ENCODE results near the gene KCTD5.

The KCTD5 gene

GRCh38 chr16:2752035-2752849, 69.9 kb downstream of the KCTD5 start, which contains the start of gene SRRM2 (continued):
- TF ChIP-seq PRDM2 (tag by site-specific recombination; IDR thresholded peaks at IDR 0.05; ENCODE audit: borderline replicate concordance) = no peak
- TF ChIP-seq KLF17 (tag by site-specific recombination; IDR thresholded peaks at IDR 0.05) = peak; percentile 87
- TF ChIP-seq, protein P1, sequence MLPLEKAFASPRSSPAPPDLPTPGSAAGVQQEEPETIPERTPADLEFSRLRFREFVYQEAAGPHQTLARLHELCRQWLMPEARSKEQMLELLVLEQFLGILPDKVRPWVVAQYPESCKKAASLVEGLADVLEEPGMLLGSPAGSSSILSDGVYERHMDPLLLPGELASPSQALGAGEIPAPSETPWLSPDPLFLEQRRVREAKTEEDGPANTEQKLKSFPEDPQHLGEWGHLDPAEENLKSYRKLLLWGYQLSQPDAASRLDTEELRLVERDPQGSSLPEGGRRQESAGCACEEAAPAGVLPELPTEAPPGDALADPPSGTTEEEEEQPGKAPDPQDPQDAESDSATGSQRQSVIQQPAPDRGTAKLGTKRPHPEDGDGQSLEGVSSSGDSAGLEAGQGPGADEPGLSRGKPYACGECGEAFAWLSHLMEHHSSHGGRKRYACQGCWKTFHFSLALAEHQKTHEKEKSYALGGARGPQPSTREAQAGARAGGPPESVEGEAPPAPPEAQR (tag by site-specific recombination; IDR thresholded peaks at IDR 0.05) = no peak
- TF ChIP-seq ZNF174 (tag by site-specific recombination; IDR thresholded peaks at IDR 0.05) = no peak
- TF ChIP-seq, protein P2, sequence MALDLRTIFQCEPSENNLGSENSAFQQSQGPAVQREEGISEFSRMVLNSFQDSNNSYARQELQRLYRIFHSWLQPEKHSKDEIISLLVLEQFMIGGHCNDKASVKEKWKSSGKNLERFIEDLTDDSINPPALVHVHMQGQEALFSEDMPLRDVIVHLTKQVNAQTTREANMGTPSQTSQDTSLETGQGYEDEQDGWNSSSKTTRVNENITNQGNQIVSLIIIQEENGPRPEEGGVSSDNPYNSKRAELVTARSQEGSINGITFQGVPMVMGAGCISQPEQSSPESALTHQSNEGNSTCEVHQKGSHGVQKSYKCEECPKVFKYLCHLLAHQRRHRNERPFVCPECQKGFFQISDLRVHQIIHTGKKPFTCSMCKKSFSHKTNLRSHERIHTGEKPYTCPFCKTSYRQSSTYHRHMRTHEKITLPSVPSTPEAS (tag by site-specific recombination; IDR thresholded peaks at IDR 0.05) = peak; percentile 40; the same call in 1 of the 2 replicates
- peak; percentile 81 for TF ChIP-seq SP7 (tag by site-specific recombination; IDR thresholded peaks at IDR 0.05)
- 0 out of 2 replicates have a peak, but pooled peaks have one; percentile 22 for TF ChIP-seq ZNF10 (tag by site-specific recombination; IDR thresholded peaks at IDR 0.05)
- no peak for TF ChIP-seq MEIS1 (CRISPR knock-in tag; IDR thresholded peaks at IDR 0.05; ENCODE audit: borderline replicate concordance)
- TF ChIP-seq ZSCAN23 (tag by site-specific recombination; IDR thresholded peaks at IDR 0.05) = 0 out of 2 replicates have a peak, but pooled peaks have one; percentile 48
- TF ChIP-seq ZNF624 (tag by site-specific recombination; IDR thresholded peaks at IDR 0.05) = no peak
- TF ChIP-seq ZIC2 (tag by site-specific recombination; IDR thresholded peaks at IDR 0.05) = peak; percentile 82
- no peak; the same call in 1 of the 2 replicates for TF ChIP-seq ZNF184 (tag by site-specific recombination; IDR thresholded peaks at IDR 0.05)
- peak; percentile 70; the same call in 1 of the 2 replicates for TF ChIP-seq ZNF391 (tag by site-specific recombination; IDR thresholded peaks at IDR 0.05; ENCODE audit: borderline replicate concordance, low read depth)
- 0 out of 2 replicates have a peak, but pooled peaks have one; percentile 13 for TF ChIP-seq GLIS2 (tag by site-specific recombination; IDR thresholded peaks at IDR 0.05)
- TF ChIP-seq ZNF76 (tag by site-specific recombination; IDR thresholded peaks at IDR 0.05; ENCODE audit: borderline replicate concordance, low read depth) = peak; percentile 98
- peak; percentile 92 for TF ChIP-seq KLF7 (tag by site-specific recombination; IDR thresholded peaks at IDR 0.05; ENCODE audit: borderline replicate concordance)
- TF ChIP-seq ZNF394 (tag by site-specific recombination; IDR thresholded peaks at IDR 0.05; ENCODE audit: borderline replicate concordance) = peak; percentile 59; the same call in 1 of the 2 replicates
- peak; percentile 49 for TF ChIP-seq CTCF (tag by site-specific recombination; IDR thresholded peaks at IDR 0.05)
- TF ChIP-seq ZFHX2 (tag by site-specific recombination; conservative IDR thresholded peaks at IDR 0.05) = peak; percentile 76
- peak; percentile 36; the same call in 1 of the 2 replicates for TF ChIP-seq ZNF239 (tag by site-specific recombination; IDR thresholded peaks at IDR 0.05)
- TF ChIP-seq, protein P3, sequence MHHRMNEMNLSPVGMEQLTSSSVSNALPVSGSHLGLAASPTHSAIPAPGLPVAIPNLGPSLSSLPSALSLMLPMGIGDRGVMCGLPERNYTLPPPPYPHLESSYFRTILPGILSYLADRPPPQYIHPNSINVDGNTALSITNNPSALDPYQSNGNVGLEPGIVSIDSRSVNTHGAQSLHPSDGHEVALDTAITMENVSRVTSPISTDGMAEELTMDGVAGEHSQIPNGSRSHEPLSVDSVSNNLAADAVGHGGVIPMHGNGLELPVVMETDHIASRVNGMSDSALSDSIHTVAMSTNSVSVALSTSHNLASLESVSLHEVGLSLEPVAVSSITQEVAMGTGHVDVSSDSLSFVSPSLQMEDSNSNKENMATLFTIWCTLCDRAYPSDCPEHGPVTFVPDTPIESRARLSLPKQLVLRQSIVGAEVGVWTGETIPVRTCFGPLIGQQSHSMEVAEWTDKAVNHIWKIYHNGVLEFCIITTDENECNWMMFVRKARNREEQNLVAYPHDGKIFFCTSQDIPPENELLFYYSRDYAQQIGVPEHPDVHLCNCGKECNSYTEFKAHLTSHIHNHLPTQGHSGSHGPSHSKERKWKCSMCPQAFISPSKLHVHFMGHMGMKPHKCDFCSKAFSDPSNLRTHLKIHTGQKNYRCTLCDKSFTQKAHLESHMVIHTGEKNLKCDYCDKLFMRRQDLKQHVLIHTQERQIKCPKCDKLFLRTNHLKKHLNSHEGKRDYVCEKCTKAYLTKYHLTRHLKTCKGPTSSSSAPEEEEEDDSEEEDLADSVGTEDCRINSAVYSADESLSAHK (tag by site-specific recombination; IDR thresholded peaks at IDR 0.05) = 0 out of 2 replicates have a peak, but pooled peaks have one; percentile 15
